Measurements from ENCODE around the gene CEP41. TPM values are rescaled to one million over a fixed set of nuclear protein-coding genes. Genes with fewer than 3 reads are reported as not detected.

CEP41 gene
- total and polyA plus RNA-seq, 2 of the 13 experiments (the other 11 are each of a cell fraction or from before 2014, with no cell fraction given), result 8.7 to 9.0 TPM

DNA sequence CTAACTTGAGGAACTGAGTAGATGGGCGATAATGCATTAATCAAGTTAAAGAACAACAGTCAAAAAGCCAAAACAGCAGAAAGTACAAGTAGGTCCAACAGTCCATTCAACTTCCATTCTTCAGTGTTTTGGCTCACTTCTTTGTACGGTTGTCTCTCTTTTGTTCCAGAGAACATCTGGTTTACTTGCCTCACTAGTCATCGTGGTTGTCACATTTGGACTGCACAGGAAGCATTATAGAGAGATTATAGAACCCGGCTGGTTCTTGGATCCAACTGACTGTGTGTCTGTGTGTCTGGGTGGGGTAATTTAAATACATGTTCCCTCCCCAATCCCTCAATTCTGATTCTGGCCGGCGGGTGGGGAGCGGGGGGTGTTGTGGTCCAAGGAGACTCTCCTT is 1.8 kb upstream of the CEP41 start:
- POLR2A ChIA-PET, result no interaction called here
- Histone ChIP-seq H3K27me3 (ENCODE audit: control insufficient read depth in 1 of 2, insufficient read depth in 2 of 2, low read length in 2 of 2) (peaks cover 0 to 4% of the 10 kb centered on the region in 2 experiments; a peak in 1 of 5 replicates), H4K20me1 (ENCODE audit: insufficient read depth, low read length) (no peaks in the 10 kb centered on the region), H2AFZ (ENCODE audit: low read length) (no peak overlapping the region), H3K4me2 (ENCODE audit: low read depth, low read length) (no peak overlapping the region), H3K79me2 (ENCODE audit: insufficient read depth, low read length) (no peaks in the 10 kb centered on the region), H3K9ac (ENCODE audit: insufficient read depth, low read depth, low read length) (no peak overlapping the region), H3K9me3 (ENCODE audit: low read length) (no peaks in the 10 kb centered on the region), H3K27ac (ENCODE audit: extremely low read length, insufficient read depth, low read length) (no peak overlapping the region), H3K36me3 (replicated peaks in 1 of 2; ENCODE audit: control insufficient read depth in 1 of 2, insufficient read depth in 2 of 2, low read length in 2 of 2) (no peaks in the 10 kb centered on the region), H3K4me3 (replicated peaks in 1 of 3; ENCODE audit: insufficient read depth in 1 of 3, low read depth in 2 of 3, low read length in 3 of 3) (no peak overlapping the region), H3K4me1 (ENCODE audit: insufficient read depth, low read length) (peaks cover 23% of the 10 kb centered on the region)
- ATAC-seq (no peak), DNase-seq (ENCODE audit: low spot score) (no peak), FAIRE-seq (no peak)
- in situ Hi-C loops (cut with HindIII; ENCODE audit: extremely low pct_ligation_motif_present, low pct_unique_long_range_greater_than_20kb) (no loop called here), intact Hi-C loops (cut with micrococcal nuclease; ENCODE audit: unreplicated experiment) (no loop called here)
- CTCF ChIA-PET (ENCODE audit: low intra/inter-chr PET ratio, low total read pairs), result no interaction called here
- BruUV-seq (replicated peaks), result no TSS peak
- TF ChIP-seq, protein P1, sequence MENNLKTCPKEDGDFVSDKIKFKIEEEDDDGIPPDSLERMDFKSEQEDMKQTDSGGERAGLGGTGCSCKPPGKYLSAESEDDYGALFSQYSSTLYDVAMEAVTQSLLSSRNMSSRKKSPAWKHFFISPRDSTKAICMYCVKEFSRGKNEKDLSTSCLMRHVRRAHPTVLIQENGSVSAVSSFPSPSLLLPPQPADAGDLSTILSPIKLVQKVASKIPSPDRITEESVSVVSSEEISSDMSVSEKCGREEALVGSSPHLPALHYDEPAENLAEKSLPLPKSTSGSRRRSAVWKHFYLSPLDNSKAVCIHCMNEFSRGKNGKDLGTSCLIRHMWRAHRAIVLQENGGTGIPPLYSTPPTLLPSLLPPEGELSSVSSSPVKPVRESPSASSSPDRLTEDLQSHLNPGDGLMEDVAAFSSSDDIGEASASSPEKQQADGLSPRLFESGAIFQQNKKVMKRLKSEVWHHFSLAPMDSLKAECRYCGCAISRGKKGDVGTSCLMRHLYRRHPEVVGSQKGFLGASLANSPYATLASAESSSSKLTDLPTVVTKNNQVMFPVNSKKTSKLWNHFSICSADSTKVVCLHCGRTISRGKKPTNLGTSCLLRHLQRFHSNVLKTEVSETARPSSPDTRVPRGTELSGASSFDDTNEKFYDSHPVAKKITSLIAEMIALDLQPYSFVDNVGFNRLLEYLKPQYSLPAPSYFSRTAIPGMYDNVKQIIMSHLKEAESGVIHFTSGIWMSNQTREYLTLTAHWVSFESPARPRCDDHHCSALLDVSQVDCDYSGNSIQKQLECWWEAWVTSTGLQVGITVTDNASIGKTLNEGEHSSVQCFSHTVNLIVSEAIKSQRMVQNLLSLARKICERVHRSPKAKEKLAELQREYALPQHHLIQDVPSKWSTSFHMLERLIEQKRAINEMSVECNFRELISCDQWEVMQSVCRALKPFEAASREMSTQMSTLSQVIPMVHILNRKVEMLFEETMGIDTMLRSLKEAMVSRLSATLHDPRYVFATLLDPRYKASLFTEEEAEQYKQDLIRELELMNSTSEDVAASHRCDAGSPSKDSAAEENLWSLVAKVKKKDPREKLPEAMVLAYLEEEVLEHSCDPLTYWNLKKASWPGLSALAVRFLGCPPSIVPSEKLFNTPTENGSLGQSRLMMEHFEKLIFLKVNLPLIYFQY (CRISPR knock-in tag; IDR thresholded peaks at IDR 0.05; ENCODE audit: borderline replicate concordance), result no peak
- TF ChIP-seq ZFP62 (CRISPR knock-in tag; IDR thresholded peaks at IDR 0.05), result no peak
- 89% methylated on average over 7 of the region's 7 CpGs for WGBS (ENCODE audit: low lambda C conversion rate)

- in situ Hi-C loops (cut with HindIII; ENCODE audit: extremely low pct_ligation_motif_present, low pct_unique_long_range_greater_than_20kb), result no loop called here
- ATAC-seq, result no peak
- H3K4me1 ChIP-seq (ENCODE audit: insufficient read depth, low read length), result peaks cover 23% of the 10 kb centered on the region
- peak overlapping the region; percentile 35 for H3K27ac ChIP-seq (ENCODE audit: extremely low read length, insufficient read depth, low read length)
- H2AFZ ChIP-seq (ENCODE audit: low read length), result peak overlapping the region; percentile 92
- no peaks in the 10 kb centered on the region for H3K79me2 ChIP-seq (ENCODE audit: insufficient read depth, low read length)
- H3K9ac ChIP-seq (ENCODE audit: insufficient read depth, low read depth, low read length), result peak overlapping the region; percentile 50; the same call in 1 of the 2 replicates
- 87% methylated on average over 9 of the region's 9 CpGs for WGBS (ENCODE audit: low lambda C conversion rate)
- peak overlapping the region in 2 of 3 experiments; percentile 41 to 83; a peak in 3 of 6 replicates for H3K4me3 ChIP-seq (replicated peaks in 1 of 3; ENCODE audit: insufficient read depth in 1 of 3, low read depth in 2 of 3, low read length in 3 of 3)
- no peak for DNase-seq (ENCODE audit: low spot score)
- peak overlapping the region; percentile 77 for H3K4me2 ChIP-seq (ENCODE audit: low read depth, low read length)
- FAIRE-seq, result no peak
- 0 out of 5 replicates have a peak, but pooled peaks cover 0 to 4% of the 10 kb centered on the region in 2 experiments for H3K27me3 ChIP-seq (ENCODE audit: control insufficient read depth in 1 of 2, insufficient read depth in 2 of 2, low read length in 2 of 2)
- no peaks in the 10 kb centered on the region for H3K9me3 ChIP-seq (ENCODE audit: low read length)
- ChIA-PET POLR2A (interaction anchor here (0.8 kb wide), 1 partner anchor 30 kb away, joined by 3 read pairs; no protein-coding TSS in a partner anchor), CTCF (ENCODE audit: low intra/inter-chr PET ratio, low total read pairs) (no interaction called here)
- H3K36me3 ChIP-seq (replicated peaks in 1 of 2; ENCODE audit: control insufficient read depth in 1 of 2, insufficient read depth in 2 of 2, low read length in 2 of 2), result no peaks in the 10 kb centered on the region
- no TSS peak for BruUV-seq (replicated peaks)
- no peaks in the 10 kb centered on the region for H4K20me1 ChIP-seq (ENCODE audit: insufficient read depth, low read length)
- intact Hi-C loops (cut with micrococcal nuclease; ENCODE audit: unreplicated experiment), result no loop called here
- no peak for TF ChIP-seq BCL3 (CRISPR knock-in tag; IDR thresholded peaks at IDR 0.05)
- TF ChIP-seq YEATS4 (CRISPR knock-in tag; IDR thresholded peaks at IDR 0.05; ENCODE audit: borderline replicate concordance), result no peak
- no peak for TF ChIP-seq SP4 (CRISPR knock-in tag; IDR thresholded peaks at IDR 0.05)
- no peak for TF ChIP-seq MAZ (IDR thresholded peaks at IDR 0.05; ENCODE audit: borderline replicate concordance, low read depth, low read length)
- no peak for TF ChIP-seq MAZ (CRISPR knock-in tag; IDR thresholded peaks at IDR 0.05; ENCODE audit: low read depth)
- TF ChIP-seq ZNF484 (CRISPR knock-in tag; IDR thresholded peaks at IDR 0.05; ENCODE audit: borderline replicate concordance, low read depth), result no peak
- TF ChIP-seq, protein P2, sequence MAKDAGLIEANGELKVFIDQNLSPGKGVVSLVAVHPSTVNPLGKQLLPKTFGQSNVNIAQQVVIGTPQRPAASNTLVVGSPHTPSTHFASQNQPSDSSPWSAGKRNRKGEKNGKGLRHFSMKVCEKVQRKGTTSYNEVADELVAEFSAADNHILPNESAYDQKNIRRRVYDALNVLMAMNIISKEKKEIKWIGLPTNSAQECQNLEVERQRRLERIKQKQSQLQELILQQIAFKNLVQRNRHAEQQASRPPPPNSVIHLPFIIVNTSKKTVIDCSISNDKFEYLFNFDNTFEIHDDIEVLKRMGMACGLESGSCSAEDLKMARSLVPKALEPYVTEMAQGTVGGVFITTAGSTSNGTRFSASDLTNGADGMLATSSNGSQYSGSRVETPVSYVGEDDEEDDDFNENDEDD (CRISPR knock-in tag; IDR thresholded peaks at IDR 0.05; ENCODE audit: borderline replicate concordance), result no peak
- TF ChIP-seq ZNF597 (CRISPR knock-in tag; IDR thresholded peaks at IDR 0.05), result no peak
These were observed 623 bp upstream of the CEP41 start for GRCh38 chr7:130441408-130441869.

Measured in HepG2 (cell line).